HG03575 (cell line): Measurements from ENCODE around the gene SUSD3.
"Not testable (repeated sequence)": the region's sequence is repeated elsewhere in the genome, so short reads cannot be mapped to it uniquely, and the experiment has no call there.

Source experiments
- ATAC-seq: cut with Tn5 transposase; IDR thresholded peaks from one replicate; pipeline ENCODE4 v1.9.1; 2021; ENCODE audit not compliant: unreplicated experiment, insufficient number of reproducible peaks, low FRiP score; ENCODE audit errors: extremely low read depth

SUSD3 gene

GRCh38 chr9:93058355-93059010 is at the start of gene SUSD3:
Gene SUSD3, plus strand, starts transcription at chr9:93058701. Its CDS starts 42 bp downstream, at chr9:93058743.
- no peak for ATAC-seq

DNA sequence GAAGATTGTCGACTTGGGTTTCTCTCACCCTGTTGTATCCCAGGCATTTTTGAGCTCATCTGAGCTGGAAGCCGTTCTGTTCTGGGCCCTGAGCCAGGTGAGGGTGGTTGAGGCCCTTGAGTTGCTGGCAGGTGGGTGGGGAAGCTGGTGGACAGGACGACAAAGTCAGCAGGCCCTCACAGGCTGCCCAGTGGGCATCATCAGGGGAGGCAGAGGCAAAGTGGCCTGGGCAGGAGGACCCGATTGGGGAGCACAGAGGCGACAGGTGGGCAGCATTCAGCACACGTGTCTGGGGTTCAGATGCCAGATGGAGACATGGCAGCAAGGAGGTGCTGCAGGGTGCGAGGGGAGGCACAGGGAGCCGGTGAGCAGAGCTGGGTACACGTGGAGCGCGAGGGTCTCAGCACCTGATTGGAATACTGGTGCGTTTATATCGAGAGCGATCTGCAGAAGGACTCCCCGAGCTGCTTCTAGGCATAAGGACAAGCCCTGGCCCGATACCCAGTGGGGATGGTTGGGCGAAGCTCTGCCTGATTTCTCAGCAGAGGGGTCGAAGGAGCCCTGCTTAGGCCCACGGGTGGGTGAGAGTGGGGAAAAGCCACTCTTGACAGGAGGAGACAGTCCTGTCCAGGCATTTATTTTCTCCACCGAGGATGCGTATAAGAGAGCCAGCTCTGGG is 49.0 kb upstream of the SUSD3 start:
- ATAC-seq: no peak

- no peak for ATAC-seq
Observed at GRCh38 chr9:93010056-93010455, 48.4 kb upstream of the SUSD3 start.

GRCh38 chr9:93010704-93011103 is 47.8 kb upstream of the SUSD3 start:
- ATAC-seq: no peak

GRCh38 chr9:93011114-93011513 is 47.4 kb upstream of the SUSD3 start:
- no peak for ATAC-seq

DNA sequence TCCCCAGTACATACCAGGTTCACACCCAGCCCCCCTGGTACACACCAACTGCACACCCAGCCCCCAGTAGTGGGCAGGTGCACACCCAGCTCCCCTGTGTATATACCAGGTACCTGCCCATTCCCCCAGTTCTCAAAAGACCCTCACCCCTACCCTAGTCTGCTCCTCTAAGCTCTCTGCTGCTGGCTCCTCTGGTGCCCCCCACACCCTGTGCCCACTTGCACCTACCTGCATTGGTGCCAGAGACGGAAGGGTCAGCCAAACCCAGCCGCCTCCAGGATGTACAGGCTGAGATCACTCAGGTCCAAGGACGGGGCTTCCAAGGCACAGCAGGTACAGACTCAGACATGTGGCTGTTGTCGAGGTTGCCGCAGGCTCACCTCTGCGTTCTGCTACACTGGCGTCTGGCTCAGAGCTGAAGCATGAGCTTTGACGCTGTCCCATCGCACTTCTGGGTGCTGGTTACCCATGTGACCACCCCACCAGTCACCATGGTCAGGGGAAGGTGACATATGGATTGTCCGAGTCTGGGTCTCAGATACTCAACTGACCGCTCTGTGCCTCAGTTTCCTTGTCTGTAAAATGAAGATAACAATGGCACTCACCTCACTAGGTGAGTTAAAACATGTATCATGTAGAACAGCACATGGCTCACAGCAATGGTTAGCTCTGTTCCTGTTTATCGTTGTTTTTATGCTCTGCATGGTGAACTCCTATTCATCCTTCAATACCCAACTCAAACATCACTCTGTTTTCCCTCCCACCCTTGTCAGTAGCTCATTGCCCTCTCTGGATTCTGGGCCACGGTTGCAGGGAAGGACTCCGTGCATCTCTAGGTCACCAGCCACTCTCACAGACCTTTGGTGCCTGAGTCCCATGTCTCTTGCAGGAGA is 45.3 kb upstream of the SUSD3 start:
- no peak for ATAC-seq

GRCh38 chr9:93013856-93014582 is 44.5 kb upstream of the SUSD3 start:
- no peak for ATAC-seq

DNA sequence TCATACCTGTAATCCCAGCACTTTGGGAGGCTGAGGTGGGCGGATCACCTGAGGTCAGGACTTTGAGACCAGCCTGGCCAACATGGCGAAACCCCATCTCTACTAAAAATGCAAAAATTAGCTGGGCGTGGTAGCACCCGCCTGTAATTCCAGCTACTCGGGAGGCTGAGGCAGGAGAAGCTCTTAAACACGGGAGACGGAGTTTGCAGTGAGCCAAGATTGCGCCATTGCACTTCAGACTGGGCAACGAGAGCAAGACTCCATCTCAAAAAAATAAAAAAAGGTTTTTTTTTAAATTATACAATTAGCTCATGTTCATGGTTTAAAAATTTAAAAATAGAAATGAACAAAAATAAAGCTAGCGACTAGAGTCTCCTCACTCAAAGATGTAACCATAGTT is 43.3 kb upstream of the SUSD3 start:
- ATAC-seq: not testable (repeated sequence)

DNA sequence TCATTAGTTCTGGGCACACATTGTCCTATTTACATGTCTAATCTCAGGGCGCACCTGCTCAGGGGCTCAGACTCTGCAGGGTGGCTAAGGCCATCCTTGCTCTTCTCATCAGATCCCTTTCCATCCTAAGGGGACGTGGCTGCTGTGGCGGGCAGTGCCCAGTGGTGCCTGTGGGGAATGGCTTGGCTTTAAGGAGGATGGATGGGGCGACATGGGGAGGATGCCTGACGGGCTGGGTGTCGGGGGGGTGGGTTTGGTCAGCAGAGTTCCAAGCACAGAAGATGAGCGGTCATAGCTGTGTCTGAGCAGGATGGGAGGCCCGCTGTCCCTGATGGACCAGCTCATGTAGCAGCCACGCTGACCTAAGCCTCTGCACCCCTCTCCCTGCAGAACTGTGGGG is 40.9 kb upstream of the SUSD3 start:
- no peak for ATAC-seq

GRCh38 chr9:93020151-93020550 is 38.4 kb upstream of the SUSD3 start:
- no peak for ATAC-seq

GRCh38 chr9:93020771-93021670 is 37.5 kb upstream of the SUSD3 start:
- no peak for ATAC-seq

GRCh38 chr9:93022066-93022465 is 36.4 kb upstream of the SUSD3 start:
- ATAC-seq: no peak

- ATAC-seq: no peak
Observed at GRCh38 chr9:93022721-93023520, 35.6 kb upstream of the SUSD3 start.

DNA sequence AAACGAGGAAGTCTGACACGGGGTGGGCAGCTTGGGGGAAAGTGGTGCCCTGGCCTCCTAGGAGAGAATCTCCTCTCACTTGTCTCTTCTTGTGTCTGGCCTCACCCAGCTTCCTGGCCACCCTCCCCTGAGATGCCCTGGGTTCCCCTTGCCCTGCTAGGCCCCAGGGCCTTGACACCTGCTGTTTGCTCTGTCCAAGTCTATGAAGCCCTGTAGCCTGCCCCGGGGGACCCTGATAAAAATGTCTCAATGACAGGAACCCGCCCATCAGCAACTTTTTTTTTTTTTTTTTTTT is 35.0 kb upstream of the SUSD3 start:
- ATAC-seq: no peak

- ATAC-seq: no peak
Observed at GRCh38 chr9:93024646-93024910, 33.9 kb upstream of the SUSD3 start.

- ATAC-seq: no peak
Observed at GRCh38 chr9:93024986-93025630, 33.4 kb upstream of the SUSD3 start.

- no peak for ATAC-seq
Observed at GRCh38 chr9:93025736-93026135, 32.8 kb upstream of the SUSD3 start.

- no peak for ATAC-seq
Observed at GRCh38 chr9:93026640-93027039, 31.9 kb upstream of the SUSD3 start.
